Stimulated activated CD8-positive, alpha-beta memory T cell treated with anti-CD3 and anti-CD28 coated beads, Interleukin-15, amount 100 ng/mL, for 1 hour (primary cell): ENCODE data around the gene NKX2-1.
"Not testable (repeated sequence)": the region's sequence is repeated elsewhere in the genome, so short reads cannot be mapped to it uniquely, and the experiment has no call there.

ENCODE experiments used
- DNase-seq: peaks from one replicate; pipeline ENCODE4 v3.0.0-alpha.2; 2020; ENCODE audit warnings: low read depth

The NKX2-1 gene

GRCh38 chr14:36505181-36505815 is 14.7 kb downstream of the NKX2-1 start:
- DNase-seq: no peak

GRCh38 chr14:36504771-36505175 is 15.3 kb downstream of the NKX2-1 start:
- no peak for DNase-seq

- no peak for DNase-seq
Measured at GRCh38 chr14:36503771-36504741, 16.0 kb downstream of the NKX2-1 start.

- DNase-seq: no peak
Measured at GRCh38 chr14:36502558-36503508, 17.2 kb downstream of the NKX2-1 start.

- DNase-seq: no peak
Measured at GRCh38 chr14:36498938-36499337, 21.1 kb downstream of the NKX2-1 start.

- no peak for DNase-seq
Measured at GRCh38 chr14:36496346-36496745, 23.7 kb downstream of the NKX2-1 start.

GRCh38 chr14:36495666-36496065 is 24.4 kb downstream of the NKX2-1 start:
- DNase-seq: no peak

GRCh38 chr14:36493761-36494160 is 26.3 kb downstream of the NKX2-1 start:
- no peak for DNase-seq

GRCh38 chr14:36485773-36486172 is 34.3 kb downstream of the NKX2-1 start:
- DNase-seq: no peak

GRCh38 chr14:36479344-36479743 is 40.7 kb downstream of the NKX2-1 start:
- DNase-seq: no peak

- DNase-seq: no peak
Measured at GRCh38 chr14:36478782-36479181, 41.2 kb downstream of the NKX2-1 start.

GRCh38 chr14:36477266-36477665 is 42.8 kb downstream of the NKX2-1 start:
- no peak for DNase-seq

GRCh38 chr14:36476061-36476460 is 44.0 kb downstream of the NKX2-1 start:
- not testable (repeated sequence) for DNase-seq

GRCh38 chr14:36474593-36474992 is 45.4 kb downstream of the NKX2-1 start:
- DNase-seq: no peak

GRCh38 chr14:36471431-36471830 is 48.6 kb downstream of the NKX2-1 start:
- no peak for DNase-seq

GRCh38 chr14:36467332-36467731 is 52.7 kb downstream of the NKX2-1 start:
- DNase-seq: no peak
